Measurements from ENCODE around the gene FAM83D. TPM values are rescaled to one million over a fixed set of nuclear protein-coding genes. Genes with fewer than 3 reads are reported as not detected.

FAM83D gene
- total RNA-seq, 1 experiment from 2014 or later, result 73.9 TPM

DNA sequence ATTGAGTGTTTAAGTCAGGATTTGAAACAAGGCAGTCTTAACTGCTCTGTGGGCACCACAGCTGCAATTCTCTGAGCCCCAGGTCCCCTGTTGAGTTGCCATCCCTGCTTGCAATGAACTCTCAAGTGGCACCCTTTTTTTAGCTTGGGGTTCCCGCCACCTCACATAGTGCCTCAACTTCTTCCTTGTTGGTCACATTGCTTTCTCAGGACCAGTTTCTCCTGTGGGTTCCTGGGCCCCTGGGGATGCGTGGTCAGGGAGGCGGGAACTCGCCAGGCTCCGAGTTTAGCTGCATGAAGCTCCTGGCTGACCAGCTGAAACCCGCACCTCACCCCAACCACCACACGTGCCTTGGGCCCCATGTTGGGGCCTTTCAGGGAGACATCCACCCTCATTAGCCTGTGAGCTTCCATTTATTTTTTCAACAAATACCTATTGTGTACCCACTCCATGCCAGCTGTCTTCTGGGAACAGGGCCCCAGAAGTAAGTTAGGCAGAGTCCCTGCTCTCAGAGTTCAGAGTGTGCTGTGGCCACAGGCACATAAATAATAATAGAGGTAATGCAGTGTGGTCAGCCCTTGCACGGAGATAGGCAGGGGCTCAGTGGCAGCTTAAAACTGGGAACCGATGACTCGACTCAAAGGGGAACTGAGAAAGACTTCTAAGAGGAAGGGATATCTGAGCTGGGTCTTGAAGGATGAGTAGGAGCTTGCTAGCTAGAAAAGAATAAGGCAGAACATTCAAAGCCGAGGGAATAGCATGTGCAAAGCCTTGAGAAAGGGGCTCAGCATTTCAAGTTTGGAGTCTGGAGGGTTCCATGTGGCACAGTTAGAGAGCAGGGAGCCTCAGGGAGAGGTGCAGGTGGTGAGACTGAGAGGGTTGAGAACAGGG is 33.9 kb upstream of the FAM83D start:
- no peak for DNase-seq
- Histone ChIP-seq H3K36me3 (no peaks in the 10 kb centered on the region), H3K9me3 (no peaks in the 10 kb centered on the region), H3K4me3 (no peak overlapping the region), H3K27me3 (peaks cover 10% of the 10 kb centered on the region; the same call in 1 of the 2 replicates)

GRCh38 chr20:38893056-38893564 is 33.1 kb upstream of the FAM83D start:
- DNase-seq, result no peak
- no peaks in the 10 kb centered on the region for H3K9me3 ChIP-seq
- no peaks in the 10 kb centered on the region for H3K36me3 ChIP-seq
- H3K4me3 ChIP-seq, result no peak overlapping the region
- H3K27me3 ChIP-seq, result peaks cover 18% of the 10 kb centered on the region

DNA sequence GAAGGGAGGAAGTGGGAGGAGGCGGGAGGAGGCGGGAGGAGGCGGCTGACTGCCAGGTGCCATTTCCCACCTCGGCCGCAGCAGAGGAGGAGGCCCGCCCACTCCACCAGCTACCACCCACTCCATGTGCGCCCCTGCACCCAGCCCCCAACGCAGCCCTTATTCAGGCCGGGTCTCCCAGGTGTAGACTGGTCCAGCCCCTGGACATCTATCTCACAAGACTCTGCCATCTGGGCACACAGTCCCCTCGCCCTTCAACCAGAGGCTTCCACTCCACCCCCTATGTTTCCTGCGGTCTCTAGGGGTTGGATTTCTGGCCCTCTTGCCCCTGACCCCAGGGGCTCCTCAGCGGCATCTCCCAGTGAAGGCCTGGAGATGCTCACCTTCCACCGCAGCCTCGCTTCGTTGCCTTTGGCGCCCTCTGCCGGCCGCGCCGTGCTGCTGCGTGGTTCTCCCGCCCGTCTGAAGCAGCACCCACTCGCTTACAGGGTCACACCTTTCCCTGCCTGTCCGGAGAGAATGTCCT is 32.6 kb upstream of the FAM83D start:
- no peak overlapping the region for H3K4me3 ChIP-seq
- DNase-seq, result peak; percentile 57
- H3K27me3 ChIP-seq, result peaks cover 22% of the 10 kb centered on the region
- H3K9me3 ChIP-seq, result no peaks in the 10 kb centered on the region
- no peaks in the 10 kb centered on the region for H3K36me3 ChIP-seq

DNA sequence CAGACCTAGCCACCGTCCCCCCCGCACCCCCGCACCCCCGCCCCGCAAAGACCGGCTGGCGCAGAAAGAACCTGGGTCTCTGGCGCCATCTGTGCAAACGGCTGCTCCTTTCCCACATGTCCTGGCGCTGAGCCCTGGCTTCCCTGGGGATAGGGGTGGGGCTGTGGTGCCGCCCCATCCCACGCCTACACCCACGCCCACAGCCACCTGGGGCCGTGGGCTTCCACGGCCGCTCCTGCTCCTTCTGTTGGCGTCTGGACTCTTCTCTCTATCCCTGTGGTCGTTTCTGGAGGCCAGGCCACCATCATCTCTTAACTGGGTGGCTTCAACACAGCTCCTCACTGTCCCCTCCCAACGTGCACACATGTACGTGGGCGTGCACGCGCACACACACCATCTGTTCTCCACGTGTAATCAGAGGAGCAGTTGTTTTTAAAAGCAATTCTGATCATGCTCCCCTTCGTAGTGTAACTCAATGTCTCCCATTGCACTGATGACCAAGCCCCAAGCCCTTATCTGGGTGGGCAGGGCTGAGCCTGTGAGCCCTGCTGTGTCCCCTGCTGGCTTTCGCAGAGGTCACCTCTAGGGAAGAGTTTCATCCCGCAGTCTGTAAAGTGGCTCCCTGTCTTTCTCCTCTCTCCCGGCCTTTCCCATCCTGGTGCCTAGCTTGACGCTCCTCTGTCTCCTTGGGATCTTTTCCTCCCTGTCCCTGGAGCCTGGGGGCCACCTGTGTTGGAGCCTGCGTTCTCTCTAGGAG is 31.9 kb upstream of the FAM83D start:
- Histone ChIP-seq H3K36me3 (no peaks in the 10 kb centered on the region), H3K27me3 (peaks cover 23% of the 10 kb centered on the region), H3K9me3 (no peaks in the 10 kb centered on the region), H3K4me3 (no peak overlapping the region)
- no peak for DNase-seq

DNA sequence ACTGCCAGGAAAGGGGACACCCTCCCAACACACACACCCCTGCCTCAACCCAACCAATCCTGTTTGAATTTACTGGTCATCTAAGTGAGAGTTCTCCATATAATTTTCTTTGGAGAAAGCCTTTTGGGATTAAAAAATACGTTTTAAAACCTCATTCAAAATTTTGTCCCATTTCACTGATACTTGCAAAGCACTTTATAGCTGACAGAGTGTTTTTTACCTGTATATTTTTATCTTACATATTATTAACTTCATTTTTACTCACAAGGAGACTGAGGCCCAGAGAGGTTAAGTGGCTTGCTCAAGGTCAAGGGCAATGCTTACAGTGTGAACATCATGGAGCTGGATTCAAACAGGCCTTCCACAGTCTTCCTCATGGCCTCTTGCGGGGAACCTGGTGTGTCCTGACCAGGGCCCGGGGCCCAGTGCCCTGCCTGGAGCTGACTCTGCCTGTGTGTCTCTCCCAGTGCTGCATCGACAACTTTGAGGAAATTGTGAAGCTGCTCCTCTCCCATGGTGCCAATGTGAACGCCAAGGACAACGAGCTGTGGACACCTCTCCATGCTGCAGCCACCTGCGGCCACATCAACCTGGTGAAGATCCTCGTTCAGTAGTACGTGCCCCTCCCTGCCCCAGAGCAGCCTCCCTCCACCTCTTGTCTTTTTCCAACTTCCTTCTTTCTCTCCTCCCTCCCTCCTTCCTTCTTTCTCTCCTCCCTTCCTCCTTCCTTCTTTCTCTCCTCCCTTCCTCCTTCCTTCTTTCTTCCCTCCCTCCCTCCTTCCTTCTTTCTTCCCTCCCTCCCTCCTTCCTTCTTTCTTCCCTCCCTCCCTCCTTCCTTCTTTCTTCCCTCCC is 30.9 kb upstream of the FAM83D start:
- no peak for DNase-seq
- no peak overlapping the region for H3K4me3 ChIP-seq
- peaks cover 29% of the 10 kb centered on the region for H3K27me3 ChIP-seq
- no peaks in the 10 kb centered on the region for H3K36me3 ChIP-seq
- no peaks in the 10 kb centered on the region for H3K9me3 ChIP-seq

DNA sequence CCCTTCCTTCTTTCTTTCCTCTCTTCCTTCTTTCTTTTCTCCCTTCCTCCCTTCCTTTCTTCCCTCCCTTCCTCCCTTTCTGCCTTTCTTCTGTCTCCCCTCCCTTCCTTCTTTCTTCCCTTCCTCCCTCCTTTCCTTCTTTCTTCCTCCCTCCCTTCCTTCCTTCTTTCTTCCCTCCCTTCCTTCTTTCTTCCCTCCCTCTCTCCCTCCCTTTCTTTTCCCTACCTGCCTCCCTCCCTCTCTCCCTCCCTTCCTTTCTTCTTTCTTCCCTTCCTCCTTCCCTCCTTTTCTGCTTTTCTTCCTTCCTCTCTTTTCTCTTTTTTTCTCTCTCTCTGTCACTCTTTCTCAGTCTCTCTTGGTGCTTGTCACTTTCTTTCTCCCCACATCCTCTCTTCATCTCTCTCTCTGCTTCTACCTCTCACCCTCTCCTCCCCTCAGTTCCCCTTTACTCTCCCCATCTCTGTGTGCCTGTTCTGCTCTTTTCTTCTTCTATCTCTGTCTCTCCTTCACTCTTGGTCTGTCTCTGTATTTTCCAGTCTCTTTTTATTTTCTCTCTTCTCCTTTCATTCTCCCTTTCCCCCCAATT is 30.1 kb upstream of the FAM83D start:
- peaks cover 33% of the 10 kb centered on the region for H3K27me3 ChIP-seq
- no peaks in the 10 kb centered on the region for H3K9me3 ChIP-seq
- no peak for DNase-seq
- no peak overlapping the region for H3K4me3 ChIP-seq
- H3K36me3 ChIP-seq, result no peaks in the 10 kb centered on the region

- Histone ChIP-seq H3K27me3 (peaks cover 36% of the 10 kb centered on the region), H3K9me3 (no peaks in the 10 kb centered on the region), H3K4me3 (no peak overlapping the region), H3K36me3 (no peaks in the 10 kb centered on the region)
- no peak for DNase-seq
Measured at GRCh38 chr20:38897267-38897666, 28.9 kb upstream of the FAM83D start.

GRCh38 chr20:38900606-38901005 is 25.6 kb upstream of the FAM83D start:
- DNase-seq, result no peak
- peaks cover 2% of the 10 kb centered on the region; the same call in 1 of the 2 replicates for H3K9me3 ChIP-seq
- no peaks in the 10 kb centered on the region for H3K36me3 ChIP-seq
- no peak overlapping the region for H3K4me3 ChIP-seq
- H3K27me3 ChIP-seq, result peaks cover 36% of the 10 kb centered on the region

- Histone ChIP-seq H3K9me3 (peaks cover 2% of the 10 kb centered on the region; the same call in 1 of the 2 replicates), H3K36me3 (no peaks in the 10 kb centered on the region), H3K4me3 (no peak overlapping the region), H3K27me3 (peaks cover 23% of the 10 kb centered on the region)
- no peak for DNase-seq
Measured at GRCh38 chr20:38902601-38903000, 23.6 kb upstream of the FAM83D start.

DNA sequence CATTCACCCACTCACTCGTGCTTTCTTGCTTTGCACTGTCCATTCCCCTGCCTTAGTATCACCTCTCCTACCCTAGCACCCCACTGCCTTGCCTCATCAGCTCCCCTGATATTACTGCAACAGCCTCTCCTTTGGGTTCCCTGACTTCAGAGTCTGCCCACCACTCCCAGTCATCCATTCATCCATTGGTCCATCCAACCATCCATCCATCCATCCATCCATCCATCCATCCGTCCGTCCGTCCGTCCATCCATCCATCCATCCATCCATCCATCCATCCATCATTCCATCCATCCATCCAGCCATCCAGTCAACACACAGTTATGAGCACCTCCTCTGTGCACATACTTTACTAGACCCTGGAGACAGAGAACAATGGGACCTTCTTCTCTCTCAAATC is 22.9 kb upstream of the FAM83D start:
- peaks cover 18% of the 10 kb centered on the region; the same call in 1 of the 2 replicates for H3K27me3 ChIP-seq
- H3K4me3 ChIP-seq, result no peak overlapping the region
- H3K36me3 ChIP-seq, result no peaks in the 10 kb centered on the region
- peaks cover 2% of the 10 kb centered on the region; the same call in 1 of the 2 replicates for H3K9me3 ChIP-seq
- DNase-seq, result no peak

DNA sequence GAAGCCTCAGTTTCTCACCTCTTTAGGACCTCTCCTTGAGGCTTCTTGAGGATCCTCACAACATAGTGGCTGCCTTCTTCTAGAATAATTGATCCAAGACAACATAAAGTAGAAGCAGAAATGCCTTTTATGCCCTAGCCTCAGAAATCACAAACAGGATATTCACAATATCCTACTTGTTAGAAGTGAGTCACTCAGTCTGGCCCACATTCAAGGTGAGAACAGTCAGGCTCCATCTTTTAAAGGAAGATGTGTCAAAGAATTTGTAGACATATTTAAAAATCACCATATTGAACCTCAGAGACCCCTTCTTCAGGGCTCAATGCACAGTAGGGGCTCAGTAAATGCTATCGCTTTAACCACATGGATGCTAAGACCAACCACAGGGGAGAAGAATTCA is 20.8 kb upstream of the FAM83D start:
- Histone ChIP-seq H3K27me3 (peaks cover 9% of the 10 kb centered on the region; the same call in 1 of the 2 replicates), H3K36me3 (no peaks in the 10 kb centered on the region)
- DNase-seq, result no peak

DNA sequence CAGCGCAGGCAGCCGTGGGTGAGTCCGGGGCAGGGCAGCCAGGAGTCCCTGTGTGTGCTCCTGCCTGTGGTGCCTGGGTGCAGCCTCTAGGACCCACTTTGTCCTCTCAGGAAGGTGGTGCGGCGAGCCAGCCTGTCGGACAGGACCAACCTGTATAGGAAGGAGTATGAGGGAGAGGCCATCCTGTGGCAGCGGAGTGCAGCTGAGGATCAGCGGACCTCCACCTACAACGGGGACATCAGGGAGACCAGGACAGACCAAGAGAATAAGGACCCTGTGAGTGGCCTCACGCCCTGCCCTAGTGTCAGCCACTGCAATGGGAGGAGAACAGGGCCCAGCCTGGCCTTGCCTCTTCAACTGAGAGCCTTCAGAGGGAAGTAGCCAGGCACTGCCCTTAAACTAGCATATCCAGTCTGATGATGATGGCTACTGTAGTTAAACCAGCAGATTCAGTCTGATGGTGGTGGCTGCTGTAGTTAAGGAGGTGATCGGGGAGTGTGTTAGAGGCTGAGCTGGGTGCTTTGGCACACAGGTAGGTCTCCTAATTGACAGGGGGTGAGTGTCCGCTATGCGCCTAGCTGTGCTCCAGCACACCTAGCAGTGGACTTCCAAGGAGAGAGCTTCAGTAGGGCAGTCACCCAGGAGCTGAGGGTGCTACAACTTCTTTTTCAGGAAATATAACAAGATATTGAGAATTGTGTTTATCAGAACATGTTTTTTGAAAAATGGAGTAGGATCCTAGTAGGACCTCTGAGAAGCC is 18.1 kb upstream of the FAM83D start:
- no peak overlapping the region for H3K4me3 ChIP-seq
- peaks cover 4% of the 10 kb centered on the region; the same call in 1 of the 2 replicates for H3K27me3 ChIP-seq
- H3K9me3 ChIP-seq, result peaks cover 2% of the 10 kb centered on the region; the same call in 1 of the 2 replicates
- H3K36me3 ChIP-seq, result no peaks in the 10 kb centered on the region
- no peak for DNase-seq

More for the DNA sequence above, 20.8 kb upstream of the FAM83D start:
- Histone ChIP-seq H3K4me3 (no peak overlapping the region), H3K9me3 (peaks cover 2% of the 10 kb centered on the region; the same call in 1 of the 2 replicates)

DNA sequence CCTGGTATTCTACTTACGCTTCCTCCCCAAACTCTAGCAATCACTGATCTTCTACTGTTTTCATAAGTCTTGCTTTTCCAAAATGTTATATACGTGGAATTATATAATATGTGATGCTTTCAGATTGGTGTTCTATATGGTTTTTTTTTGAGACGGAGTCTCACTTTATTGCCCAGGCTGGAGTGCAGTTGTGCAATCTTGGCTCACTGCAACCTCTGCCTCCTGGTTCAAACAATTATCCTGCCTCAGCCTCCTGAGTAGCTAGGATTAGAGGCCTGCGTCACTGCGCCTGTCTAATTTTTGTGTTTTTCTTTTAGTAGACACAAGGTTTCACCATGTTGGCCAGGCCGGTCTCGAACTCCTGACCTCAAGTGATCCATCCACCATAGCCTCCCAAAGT is 10.9 kb upstream of the FAM83D start:
- Histone ChIP-seq H3K9me3 (no peaks in the 10 kb centered on the region), H3K4me3 (no peak overlapping the region), H3K36me3 (no peaks in the 10 kb centered on the region), H3K27me3 (peaks cover 3% of the 10 kb centered on the region; the same call in 1 of the 2 replicates)
- DNase-seq, result no peak

DNA sequence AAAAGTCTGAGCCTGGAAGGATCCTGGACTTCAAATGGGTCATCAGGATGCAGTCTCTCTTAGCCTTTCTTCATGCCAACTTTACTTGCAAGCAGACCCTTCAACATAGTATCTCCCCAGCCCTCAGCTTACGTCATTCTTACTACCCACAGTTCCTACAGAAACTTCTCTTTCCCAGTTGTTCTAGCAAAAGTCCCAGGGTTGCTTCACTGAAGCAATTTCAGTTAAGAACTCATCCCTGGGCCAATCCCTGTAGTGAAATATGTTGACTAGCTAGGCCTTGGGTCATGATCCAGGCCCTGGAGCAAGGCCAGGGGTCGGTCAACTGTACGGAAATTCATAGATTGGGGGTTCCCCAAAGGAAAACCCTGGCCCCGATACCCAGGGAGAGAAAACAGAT is 8.6 kb upstream of the FAM83D start:
- H3K27me3 ChIP-seq, result no peaks in the 10 kb centered on the region; the same call in 1 of the 2 replicates
- H3K9me3 ChIP-seq, result no peaks in the 10 kb centered on the region
- no peaks in the 10 kb centered on the region for H3K36me3 ChIP-seq
- DNase-seq, result no peak
- no peak overlapping the region for H3K4me3 ChIP-seq

- Histone ChIP-seq H3K27me3 (no peaks in the 10 kb centered on the region; the same call in 1 of the 2 replicates), H3K4me3 (no peak overlapping the region), H3K36me3 (no peaks in the 10 kb centered on the region), H3K9me3 (no peaks in the 10 kb centered on the region)
- no peak for DNase-seq
Measured at GRCh38 chr20:38918172-38918571, 8.0 kb upstream of the FAM83D start.
